ENCODE results near the gene ZFYVE27.
A peak's percentile ranks its signal among the peaks of the same experiment; 100 is the strongest.

Gene ZFYVE27

GRCh38 chr10:97718178-97718577, 18.8 kb upstream of the ZFYVE27 start:
- no peak for TF ChIP-seq CTCF (IDR thresholded peaks at IDR 0.05; ENCODE audit: low read depth, low read length)

DNA sequence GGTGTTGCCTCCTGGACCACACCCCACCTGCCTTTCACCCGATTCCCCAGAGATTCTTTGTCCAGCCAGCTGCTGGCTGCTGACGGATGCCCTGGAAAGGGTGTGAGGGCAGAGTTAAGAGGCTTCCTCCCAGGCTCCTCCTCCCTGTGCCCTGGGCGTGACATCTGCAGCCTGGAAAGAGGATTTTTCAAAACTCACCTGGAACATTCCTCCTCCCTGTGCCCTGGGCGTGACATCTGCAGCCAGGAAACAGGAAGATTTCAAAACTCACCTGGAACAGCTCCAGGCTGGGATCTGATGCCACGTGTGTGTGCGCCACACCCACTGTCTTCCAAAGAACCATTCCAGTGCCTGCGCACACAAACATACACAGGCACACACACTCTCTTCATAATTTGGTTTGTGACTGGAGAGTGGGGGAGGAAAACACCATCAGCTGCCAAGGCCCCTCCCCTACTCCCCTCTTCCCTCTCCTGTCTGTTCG, 18.2 kb upstream of the ZFYVE27 start:
- no peak overlapping the region for H3K4me3 ChIP-seq (ENCODE audit: low read depth, low read length)
- TF ChIP-seq CTCF (IDR thresholded peaks at IDR 0.05; ENCODE audit: low read depth, low read length): no peak

More at GRCh38 chr10:97718178-97718577, 18.8 kb upstream of the ZFYVE27 start:
- no peak overlapping the region for H3K4me3 ChIP-seq (ENCODE audit: low read depth, low read length)

GRCh38 chr10:97719602-97720001, 17.3 kb upstream of the ZFYVE27 start:
- no peak overlapping the region for H3K4me3 ChIP-seq (ENCODE audit: low read depth, low read length)
- no peak for TF ChIP-seq CTCF (IDR thresholded peaks at IDR 0.05; ENCODE audit: low read depth, low read length)

DNA sequence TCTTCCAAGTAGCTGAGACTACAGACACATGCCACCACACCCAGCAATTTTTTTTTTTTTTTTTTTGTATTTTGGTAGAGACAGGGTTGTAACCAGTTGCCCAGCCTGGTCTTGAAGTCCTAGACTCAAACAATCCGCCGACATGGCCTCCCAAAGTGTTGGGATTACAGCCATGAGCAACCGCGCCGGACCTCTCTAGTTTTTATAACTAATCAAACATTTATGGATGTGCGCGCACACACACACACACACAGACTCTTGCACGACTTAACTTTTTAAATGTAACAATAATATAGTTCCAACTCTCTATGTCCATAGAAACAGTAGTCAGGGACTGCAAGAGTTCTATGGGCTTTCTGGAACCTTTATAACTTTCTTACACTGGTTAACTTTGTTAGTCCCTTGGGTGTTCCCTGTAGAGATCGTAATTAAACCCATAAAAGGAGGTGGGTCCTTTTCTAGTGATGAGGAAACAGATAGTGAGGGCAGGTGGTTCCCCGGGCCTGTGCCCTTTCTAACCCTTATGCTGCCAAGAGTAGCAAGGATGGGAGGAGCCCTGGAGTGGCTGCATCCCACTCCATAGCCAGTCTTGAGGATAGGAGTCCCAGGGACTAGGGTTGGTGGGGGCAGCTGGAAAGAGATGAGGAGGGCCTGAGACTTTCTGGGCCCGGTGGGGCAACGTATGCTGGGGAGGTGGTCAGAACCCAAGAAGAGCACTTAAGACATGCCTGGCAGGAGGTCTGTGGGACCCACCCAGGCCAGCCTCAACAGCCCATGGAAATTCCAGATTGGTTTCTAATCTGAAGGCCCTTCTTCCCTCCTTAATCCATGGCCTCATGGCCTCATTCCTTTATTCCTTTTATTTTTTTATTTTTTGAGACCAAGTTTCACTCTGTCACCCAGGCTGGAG, 14.8 kb upstream of the ZFYVE27 start:
- no peak overlapping the region for H3K4me3 ChIP-seq (ENCODE audit: low read depth, low read length)
- TF ChIP-seq CTCF (IDR thresholded peaks at IDR 0.05; ENCODE audit: low read depth, low read length): no peak

GRCh38 chr10:97723001-97723400, 13.9 kb upstream of the ZFYVE27 start:
- TF ChIP-seq CTCF (IDR thresholded peaks at IDR 0.05; ENCODE audit: low read depth, low read length): no peak
- no peak overlapping the region for H3K4me3 ChIP-seq (ENCODE audit: low read depth, low read length)

DNA sequence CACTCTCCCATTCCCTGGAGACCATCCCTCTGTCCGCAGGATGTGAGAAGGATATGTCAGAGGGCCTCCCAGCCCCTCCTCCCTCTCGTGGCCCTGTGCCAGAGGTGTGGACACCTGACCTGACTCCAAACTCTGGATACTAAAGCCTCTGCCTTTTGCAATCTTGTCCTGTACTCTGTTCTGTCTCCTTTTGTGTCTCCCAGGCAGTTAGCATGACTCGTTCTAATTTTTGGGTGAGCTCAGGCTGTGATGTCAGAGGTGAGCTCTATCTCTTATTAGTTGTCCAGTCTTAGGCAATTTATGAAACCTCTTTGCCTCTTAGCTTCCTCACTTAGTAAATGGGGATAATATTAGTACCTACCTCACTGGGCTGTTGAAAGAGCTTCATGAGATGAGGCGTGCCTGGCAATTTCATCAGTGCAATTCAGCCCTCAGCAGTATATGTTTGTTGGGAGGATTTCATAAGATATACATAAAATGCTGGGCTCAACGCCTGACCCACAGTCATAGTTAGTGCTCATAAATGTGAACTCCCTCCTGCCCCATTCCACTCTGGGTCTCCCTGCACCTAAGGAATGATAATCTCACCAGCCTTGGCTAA, 12.5 kb upstream of the ZFYVE27 start:
- H3K4me3 ChIP-seq (ENCODE audit: low read depth, low read length): no peak overlapping the region
- no peak for TF ChIP-seq CTCF (IDR thresholded peaks at IDR 0.05; ENCODE audit: low read depth, low read length)

- H3K4me3 ChIP-seq (ENCODE audit: low read depth, low read length): peak overlapping the region; percentile 31
- TF ChIP-seq CTCF (IDR thresholded peaks at IDR 0.05; ENCODE audit: low read depth, low read length): no peak
Measured at GRCh38 chr10:97726636-97727178, 10.2 kb upstream of the ZFYVE27 start.

Data from WI38 (cell line).